ENCODE data around the gene NLRP14. TPM values are rescaled to one million over a fixed set of nuclear protein-coding genes. Genes with fewer than 3 reads are reported as not detected.

Gene NLRP14
- total and polyA plus RNA-seq, 9 of the 15 experiments (the other 6 are each of a cell fraction or from before 2014, with no cell fraction given): 0.27 to 1.2 (median 0.54) TPM

DNA sequence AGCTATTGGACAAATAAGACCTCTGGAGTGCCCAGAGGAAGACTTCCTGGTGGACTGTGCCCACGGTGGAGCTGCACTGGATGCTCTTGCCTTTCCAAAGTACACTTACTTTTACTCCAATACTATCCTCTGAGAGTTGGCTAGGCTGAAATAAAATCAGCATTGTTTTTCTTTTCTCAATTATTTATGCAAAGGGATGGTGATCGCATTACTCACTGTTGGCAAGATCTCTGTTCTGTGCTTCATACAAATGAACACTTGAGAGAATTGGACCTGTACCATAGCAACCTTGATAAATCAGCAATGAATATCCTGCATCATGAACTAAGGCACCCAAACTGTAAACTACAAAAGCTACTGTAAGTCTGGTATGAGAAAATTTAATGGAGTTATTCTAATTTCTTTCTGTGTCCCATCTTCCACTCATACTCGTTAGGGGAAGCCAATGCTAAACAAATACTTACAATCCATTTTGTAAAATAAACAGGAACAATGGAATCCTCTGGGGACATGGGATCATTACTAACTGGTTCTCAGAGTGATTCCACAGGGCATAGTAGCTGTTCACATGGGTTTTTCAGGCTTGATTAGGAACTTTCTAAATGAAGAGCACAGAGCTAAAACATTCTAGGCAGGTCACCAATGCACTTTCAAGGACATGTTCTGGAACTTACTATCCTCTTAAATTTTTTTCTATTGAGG is 26.3 kb downstream of the NLRP14 start:
- no peaks in the 10 kb centered on the region for H3K9me3 ChIP-seq (replicated peaks; ENCODE audit: control insufficient read depth, insufficient read depth, low read depth, low read length)
- WGBS (ENCODE audit: insufficient coverage, low coverage, missing lambda C conversion rate): 4% methylated on average over 3 of the region's 3 CpGs
- H3K4me3 ChIP-seq: no peak overlapping the region
- no peaks in the 10 kb centered on the region for H4K20me1 ChIP-seq (replicated peaks; ENCODE audit: control insufficient read depth, insufficient read depth, low read length)
- in situ Hi-C loops (cut with MboI): no loop called here
- no peaks in the 10 kb centered on the region; a peak in 1 of 5 replicates for H3K4me1 ChIP-seq (replicated peaks in 1 of 2; ENCODE audit: control insufficient read depth in 2 of 2, insufficient read depth in 2 of 2, low read length in 2 of 2)
- TF ChIP-seq MYC (IDR thresholded peaks at IDR 0.05; ENCODE audit: low read depth, low read length) (no peak), MYC (CRISPR knock-in tag; IDR thresholded peaks at IDR 0.05; ENCODE audit: borderline replicate concordance, low read depth) (no peak), FOXA3 (CRISPR knock-in tag; conservative IDR thresholded peaks at IDR 0.05 in 1 of 2, IDR thresholded peaks at IDR 0.05 in 1 of 2) (no peak), ZFP1 (CRISPR knock-in tag; IDR thresholded peaks at IDR 0.05) (no peak), ZNF23 (CRISPR knock-in tag; IDR thresholded peaks at IDR 0.05) (no peak)
- TF ChIP-seq, protein P1, sequence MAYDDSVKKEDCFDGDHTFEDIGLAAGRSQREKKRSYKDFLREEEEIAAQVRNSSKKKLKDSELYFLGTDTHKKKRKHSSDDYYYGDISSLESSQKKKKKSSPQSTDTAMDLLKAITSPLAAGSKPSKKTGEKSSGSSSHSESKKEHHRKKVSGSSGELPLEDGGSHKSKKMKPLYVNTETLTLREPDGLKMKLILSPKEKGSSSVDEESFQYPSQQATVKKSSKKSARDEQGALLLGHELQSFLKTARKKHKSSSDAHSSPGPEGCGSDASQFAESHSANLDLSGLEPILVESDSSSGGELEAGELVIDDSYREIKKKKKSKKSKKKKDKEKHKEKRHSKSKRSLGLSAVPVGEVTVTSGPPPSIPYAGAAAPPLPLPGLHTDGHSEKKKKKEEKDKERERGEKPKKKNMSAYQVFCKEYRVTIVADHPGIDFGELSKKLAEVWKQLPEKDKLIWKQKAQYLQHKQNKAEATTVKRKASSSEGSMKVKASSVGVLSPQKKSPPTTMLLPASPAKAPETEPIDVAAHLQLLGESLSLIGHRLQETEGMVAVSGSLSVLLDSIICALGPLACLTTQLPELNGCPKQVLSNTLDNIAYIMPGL (CRISPR knock-in tag; IDR thresholded peaks at IDR 0.05): no peak
- TF ChIP-seq, protein P2, sequence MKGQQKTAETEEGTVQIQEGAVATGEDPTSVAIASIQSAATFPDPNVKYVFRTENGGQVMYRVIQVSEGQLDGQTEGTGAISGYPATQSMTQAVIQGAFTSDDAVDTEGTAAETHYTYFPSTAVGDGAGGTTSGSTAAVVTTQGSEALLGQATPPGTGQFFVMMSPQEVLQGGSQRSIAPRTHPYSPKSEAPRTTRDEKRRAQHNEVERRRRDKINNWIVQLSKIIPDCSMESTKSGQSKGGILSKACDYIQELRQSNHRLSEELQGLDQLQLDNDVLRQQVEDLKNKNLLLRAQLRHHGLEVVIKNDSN (CRISPR knock-in tag; IDR thresholded peaks at IDR 0.05): no peak
- no peak overlapping the region for H3K27ac ChIP-seq (ENCODE audit: extremely low read depth, low read depth, low read length)
- DNase-seq (ENCODE audit: extremely low read depth in 1 of 4, low spot score in 3 of 4) (no peak), ATAC-seq (no peak), FAIRE-seq (no peak)
- no peaks in the 10 kb centered on the region for H3K79me2 ChIP-seq (ENCODE audit: control insufficient read depth, insufficient read depth, low read length)
- no peak overlapping the region for H3K4me2 ChIP-seq (ENCODE audit: insufficient read depth, low read length)
- H3K9me1 ChIP-seq (ENCODE audit: control insufficient read depth, insufficient read depth, low read length): no peaks in the 10 kb centered on the region
- BruUV-seq (replicated peaks): no TSS peak
- ChIA-PET CTCF (ENCODE audit: low intra/inter-chr PET ratio) (no interaction called here), POLR2A (interaction anchor here (0.6 to 0.9 kb wide), 2 partner anchors 16 to 59 kb away, joined by 3 read pairs; no protein-coding TSS in a partner anchor)
- no peak overlapping the region for H2AFZ ChIP-seq (ENCODE audit: low read depth, low read length)
- H3K27me3 ChIP-seq (ENCODE audit: control insufficient read depth in 2 of 2, insufficient read depth in 2 of 2, low read length in 2 of 2): no peaks in the 10 kb centered on the region
- no peak overlapping the region for H3K9ac ChIP-seq (ENCODE audit: insufficient read depth in 1 of 2, low read depth in 2 of 2, low read length in 2 of 2)
- no peaks in the 10 kb centered on the region for H3K36me3 ChIP-seq (ENCODE audit: control insufficient read depth, insufficient read depth, low read length)
- intact Hi-C loops (cut with micrococcal nuclease): no loop called here

Data from K562 (cell line).